Loucy (cell line): Measurements from ENCODE around the gene PRR15L.

Experiments
- H2AFZ ChIP-seq: fragments of 200-600 bp; sonication (generic); 2 replicates; pipeline ENCODE4 v1.6.0; 2016; ENCODE audit warnings: antibody characterized with exemption, mild to moderate bottlenecking, low read length, moderate library complexity
- H3F3A ChIP-seq: fragments of 200-600 bp; 2 replicates; pipeline ENCODE4 v1.6.0; 2016; ENCODE audit warnings: antibody characterized with exemption, low read depth, mild to moderate bottlenecking
- H3K27me3 ChIP-seq: fragments of 200-600 bp; sonication (generic); 2 replicates; pipeline ENCODE4 v1.6.1; 2014; ENCODE audit warnings: low read length, mild to moderate bottlenecking; ENCODE audit not compliant: insufficient read depth, poor library complexity, severe bottlenecking
- H3K36me3 ChIP-seq: fragments of 200-600 bp; sonication (generic); 2 replicates; pipeline ENCODE4 v1.6.1; 2016; ENCODE audit warnings: low read length; ENCODE audit not compliant: insufficient read depth
- H3K4me1 ChIP-seq: fragments of 200-600 bp; sonication (generic); 2 replicates; pipeline ENCODE4 v1.5.1; 2014; ENCODE audit warnings: low read length, mild to moderate bottlenecking; ENCODE audit not compliant: insufficient read depth, poor library complexity, severe bottlenecking
- H3K4me2 ChIP-seq: fragments of 200-600 bp; sonication (generic); 2 replicates; pipeline ENCODE4 v1.6.0; 2014; ENCODE audit warnings: antibody characterized with exemption, low read length, low read depth, mild to moderate bottlenecking; ENCODE audit not compliant: poor library complexity, severe bottlenecking
- H3K4me3 ChIP-seq: fragments of 200-600 bp; sonication (generic); 2 replicates; pipeline ENCODE4 v1.5.1; 2014; ENCODE audit warnings: low read length, mild to moderate bottlenecking, mixed read lengths; ENCODE audit not compliant: poor library complexity, severe bottlenecking
- H3K79me2 ChIP-seq: fragments of 200-600 bp; sonication (generic); 2 replicates; pipeline ENCODE4 v1.6.1; 2014; ENCODE audit warnings: low read length; ENCODE audit not compliant: insufficient read depth
- H3K9ac ChIP-seq: fragments of 200-600 bp; sonication (generic); 2 replicates; pipeline ENCODE4 v1.6.0; 2014; ENCODE audit warnings: mild to moderate bottlenecking, low read depth, low read length, moderate library complexity; ENCODE audit not compliant: poor library complexity, severe bottlenecking
- H3K9me2 ChIP-seq: fragments of 200-600 bp; sonication (generic); replicated peaks from 2 replicates; pipeline ENCODE4 v1.6.1; 2016; ENCODE audit warnings: low read depth, low read length, mixed read lengths
- H3K9me3 ChIP-seq: fragments of 200-600 bp; sonication (generic); 2 replicates; pipeline ENCODE4 v1.6.1; 2014; ENCODE audit warnings: mild to moderate bottlenecking, antibody characterized with exemption, low read length, low read depth; ENCODE audit not compliant: insufficient read depth
- H4K20me1 ChIP-seq: fragments of 200-600 bp; sonication (generic); 2 replicates; pipeline ENCODE4 v1.6.0; 2014; ENCODE audit warnings: antibody characterized with exemption, low read length, mild to moderate bottlenecking; ENCODE audit not compliant: insufficient read depth, poor library complexity, severe bottlenecking
- CTCF ChIP-seq: fragments of 200-600 bp; sonication (generic); conservative IDR thresholded peaks from 2 replicates; pipeline ENCODE4 v1.5.1; 2014; ENCODE audit warnings: mild to moderate bottlenecking, antibody characterized with exemption, low read length
- EZH2phosphoT487 ChIP-seq: fragments of 200-600 bp; IDR thresholded peaks from 2 replicates; pipeline ENCODE4 v1.6.1; 2018; ENCODE audit warnings: antibody characterized with exemption, mild to moderate bottlenecking, moderate library complexity, borderline replicate concordance

The PRR15L gene

GRCh38 chr17:47931848-47932247, 25.8 kb downstream of the PRR15L start:
- Histone ChIP-seq H3K4me2 (no peak overlapping the region), H2AFZ (no peak overlapping the region), H4K20me1 (no peaks in the 10 kb centered on the region), H3K4me3 (no peak overlapping the region), H3K36me3 (peaks cover 5% of the 10 kb centered on the region; the same call in 1 of the 2 replicates), H3K9me3 (no peaks in the 10 kb centered on the region), H3K9me2 (no peaks in the 10 kb centered on the region), H3F3A (no peaks in the 10 kb centered on the region), H3K9ac (no peak overlapping the region), H3K4me1 (no peaks in the 10 kb centered on the region), H3K79me2 (no peaks in the 10 kb centered on the region), H3K27me3 (no peaks in the 10 kb centered on the region)
- no peak for TF ChIP-seq CTCF
- no peak for TF ChIP-seq EZH2phosphoT487

- Histone ChIP-seq H3K27me3 (no peaks in the 10 kb centered on the region), H3F3A (no peaks in the 10 kb centered on the region), H3K79me2 (no peaks in the 10 kb centered on the region), H3K9ac (no peak overlapping the region), H3K4me1 (no peaks in the 10 kb centered on the region), H2AFZ (no peak overlapping the region), H3K4me3 (no peak overlapping the region), H3K36me3 (peaks cover 19% of the 10 kb centered on the region; the same call in 1 of the 2 replicates), H4K20me1 (no peaks in the 10 kb centered on the region), H3K4me2 (no peak overlapping the region), H3K9me3 (no peaks in the 10 kb centered on the region), H3K9me2 (no peaks in the 10 kb centered on the region)
- TF ChIP-seq EZH2phosphoT487 (no peak), CTCF (no peak)
These were observed 28.3 kb downstream of the PRR15L start for GRCh38 chr17:47929218-47930000.

- Histone ChIP-seq H3K9me2 (no peaks in the 10 kb centered on the region), H3K4me1 (no peaks in the 10 kb centered on the region), H2AFZ (no peak overlapping the region), H3K4me2 (no peak overlapping the region), H3K36me3 (peaks cover 27% of the 10 kb centered on the region; the same call in 1 of the 2 replicates), H3K79me2 (no peaks in the 10 kb centered on the region), H4K20me1 (no peaks in the 10 kb centered on the region), H3K9me3 (no peaks in the 10 kb centered on the region), H3K9ac (no peak overlapping the region), H3K4me3 (no peak overlapping the region), H3F3A (no peaks in the 10 kb centered on the region), H3K27me3 (no peaks in the 10 kb centered on the region)
- TF ChIP-seq EZH2phosphoT487 (no peak), CTCF (no peak)
These were observed 29.3 kb downstream of the PRR15L start for GRCh38 chr17:47928415-47928814.
